MCF 10A (cell line): ENCODE results near the gene ASTN2. TPM values are rescaled to one million over a fixed set of nuclear protein-coding genes. Genes with fewer than 3 reads are reported as not detected.
A peak's percentile ranks its signal among the peaks of the same experiment; 100 is the strongest.

Experiments used
- BruUV-seq: library from RNA; stranded (reverse); fragments of 400-500 nt; replicated peaks from 2 replicates; lab custom pipeline; 2021; lab: Mats Ljungman, UMichigan
- CTCF ChIA-PET: fragments of 300-600 bp; sonication (Branson Sonifier 250); formaldehyde crosslinking; extraction: SDS; loops from one replicate; lab custom pipeline; 2021; ENCODE audit warnings: antibody characterized with exemption, inconsistent platforms; lab: Yijun Ruan, JAX
- POLR2A ChIA-PET: fragments of 300-600, 350-650 bp; sonication (Branson Sonifier 250); formaldehyde crosslinking; extraction: SDS; loops from one replicate; lab custom pipeline; 2020; ENCODE audit warnings: antibody characterized with exemption, inconsistent platforms; lab: Yijun Ruan, JAX
- DNase-seq: peaks from one replicate; pipeline ENCODE4 v3.0.0-alpha.2; 2018; ENCODE audit not compliant: unreplicated experiment
- H3K27ac Mint-ChIP-seq: one replicate; pipeline ENCODE4 v1.8.0; 2022; ENCODE audit warnings: mild to moderate bottlenecking, low read depth, mixed read lengths; ENCODE audit not compliant: unreplicated experiment
- H3K27me3 Mint-ChIP-seq: one replicate; pipeline ENCODE4 v1.8.0; 2022; ENCODE audit warnings: mixed read lengths; ENCODE audit not compliant: insufficient read depth, unreplicated experiment
- H3K36me3 Mint-ChIP-seq: one replicate; pipeline ENCODE4 v1.8.0; 2022; ENCODE audit warnings: mild to moderate bottlenecking, moderate library complexity, mixed read lengths; ENCODE audit not compliant: insufficient read depth, unreplicated experiment
- H3K4me1 Mint-ChIP-seq: one replicate; pipeline ENCODE4 v1.8.0; 2022; ENCODE audit warnings: mixed read lengths; ENCODE audit not compliant: insufficient read depth, unreplicated experiment
- H3K4me3 Mint-ChIP-seq: one replicate; pipeline ENCODE4 v1.8.0; 2022; ENCODE audit warnings: mild to moderate bottlenecking, moderate library complexity, mixed read lengths; ENCODE audit not compliant: unreplicated experiment
- H3K9me3 Mint-ChIP-seq: one replicate; pipeline ENCODE4 v1.8.0; 2022; ENCODE audit warnings: mixed read lengths; ENCODE audit not compliant: unreplicated experiment
- intact Hi-C: fragments of 100-400 bp; cut with micrococcal nuclease; formaldehyde crosslinking; loops from 2 replicates; pipeline ENCODE4 v1.14.1; 2022
- total RNA-seq: library from RNA; stranded (reverse); gene quantifications from 2 replicates; pipeline ENCODE4 v1.2.3, GENCODE V29; 2022
- TF ChIP-seq, protein P1 (sequence below): fragments of 200-600 bp; IDR thresholded peaks from one replicate; pipeline ENCODE4 v1.8.0; 2022; ENCODE audit warnings: antibody characterized with exemption, mild to moderate bottlenecking; ENCODE audit not compliant: unreplicated experiment

The ASTN2 gene
- total RNA-seq, 1 experiment from 2014 or later: 1.8 TPM

DNA sequence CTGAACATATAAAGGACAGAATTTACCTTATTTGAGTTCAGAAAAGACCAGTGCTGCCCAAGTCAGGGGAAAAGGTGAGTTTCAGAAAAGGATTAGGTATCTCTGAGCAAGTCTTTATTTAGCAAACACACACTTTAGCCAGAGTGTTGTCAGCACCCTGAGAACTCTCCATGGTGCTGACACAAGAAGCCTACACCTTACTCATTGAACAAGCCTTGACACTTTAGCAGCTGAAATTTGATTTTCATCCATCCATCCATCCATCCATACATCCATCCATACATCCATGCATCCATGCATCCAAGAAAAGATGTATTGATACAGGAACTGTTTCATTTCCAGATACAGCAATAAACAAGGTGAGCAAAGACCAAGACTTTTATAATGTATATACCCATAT, 416.6 kb downstream of the ASTN2 start:
- BruUV-seq: no TSS peak
- no peaks in the 10 kb centered on the region for H3K27me3 Mint-ChIP-seq
- CTCF ChIA-PET: no interaction called here
- H3K4me3 Mint-ChIP-seq: no peak overlapping the region
- POLR2A ChIA-PET: no interaction called here
- no peaks in the 10 kb centered on the region for H3K36me3 Mint-ChIP-seq
- H3K27ac Mint-ChIP-seq: no peak overlapping the region
- H3K4me1 Mint-ChIP-seq: no peaks in the 10 kb centered on the region
- H3K9me3 Mint-ChIP-seq: peaks cover 7% of the 10 kb centered on the region
- DNase-seq: peak; percentile 67
- intact Hi-C loops: no loop called here
- TF ChIP-seq, protein P1, sequence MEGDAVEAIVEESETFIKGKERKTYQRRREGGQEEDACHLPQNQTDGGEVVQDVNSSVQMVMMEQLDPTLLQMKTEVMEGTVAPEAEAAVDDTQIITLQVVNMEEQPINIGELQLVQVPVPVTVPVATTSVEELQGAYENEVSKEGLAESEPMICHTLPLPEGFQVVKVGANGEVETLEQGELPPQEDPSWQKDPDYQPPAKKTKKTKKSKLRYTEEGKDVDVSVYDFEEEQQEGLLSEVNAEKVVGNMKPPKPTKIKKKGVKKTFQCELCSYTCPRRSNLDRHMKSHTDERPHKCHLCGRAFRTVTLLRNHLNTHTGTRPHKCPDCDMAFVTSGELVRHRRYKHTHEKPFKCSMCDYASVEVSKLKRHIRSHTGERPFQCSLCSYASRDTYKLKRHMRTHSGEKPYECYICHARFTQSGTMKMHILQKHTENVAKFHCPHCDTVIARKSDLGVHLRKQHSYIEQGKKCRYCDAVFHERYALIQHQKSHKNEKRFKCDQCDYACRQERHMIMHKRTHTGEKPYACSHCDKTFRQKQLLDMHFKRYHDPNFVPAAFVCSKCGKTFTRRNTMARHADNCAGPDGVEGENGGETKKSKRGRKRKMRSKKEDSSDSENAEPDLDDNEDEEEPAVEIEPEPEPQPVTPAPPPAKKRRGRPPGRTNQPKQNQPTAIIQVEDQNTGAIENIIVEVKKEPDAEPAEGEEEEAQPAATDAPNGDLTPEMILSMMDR: no peak

DNA sequence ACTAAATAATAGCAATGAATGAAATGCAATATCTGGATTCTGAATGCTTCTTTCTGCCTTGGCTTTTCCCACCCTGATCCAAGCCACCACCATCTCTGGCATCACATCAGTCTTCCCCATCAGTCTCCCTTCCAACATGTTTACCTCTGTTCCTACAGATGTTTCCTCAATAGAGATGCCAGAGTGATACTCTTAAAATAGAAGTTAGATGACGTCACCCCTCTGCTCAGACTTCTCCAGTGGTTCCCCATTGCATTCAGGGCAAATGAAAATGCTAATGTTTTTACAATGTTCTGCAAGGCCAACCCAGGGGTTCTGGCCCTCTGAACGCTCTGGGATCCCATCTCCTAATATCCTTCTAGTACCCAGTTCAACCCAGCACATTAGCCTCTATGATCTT, 422.0 kb downstream of the ASTN2 start:
- ChIA-PET CTCF (no interaction called here), POLR2A (no interaction called here)
- no peak for DNase-seq
- Mint-ChIP-seq H3K27me3 (no peaks in the 10 kb centered on the region), H3K9me3 (no peaks in the 10 kb centered on the region), H3K36me3 (peaks cover 6% of the 10 kb centered on the region), H3K4me3 (no peak overlapping the region), H3K27ac (no peak overlapping the region), H3K4me1 (peaks cover 11% of the 10 kb centered on the region)
- BruUV-seq: no TSS peak
- intact Hi-C loops: no loop called here
- TF ChIP-seq, protein P1: no peak

DNA sequence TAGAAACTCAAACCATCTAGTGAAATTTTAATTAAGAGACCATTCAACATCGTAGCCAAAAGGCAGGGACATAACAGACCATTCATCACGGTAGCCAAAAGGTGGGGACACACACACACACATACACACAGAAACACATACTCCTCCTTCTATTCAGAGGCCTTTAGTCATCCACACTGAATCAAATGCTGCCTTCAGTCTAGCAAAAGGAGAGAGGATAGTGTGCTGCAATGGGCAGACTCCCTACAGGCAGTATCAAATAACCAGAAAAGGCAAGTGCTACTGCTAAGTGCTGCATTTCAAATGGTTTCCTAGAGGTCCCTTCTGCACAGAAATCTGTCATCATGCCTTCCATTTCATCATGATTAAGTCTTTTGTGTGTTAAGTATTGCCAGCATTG, 423.8 kb downstream of the ASTN2 start:
- BruUV-seq: no TSS peak
- intact Hi-C loops: no loop called here
- H3K9me3 Mint-ChIP-seq: no peaks in the 10 kb centered on the region
- DNase-seq: no peak
- peaks cover 6% of the 10 kb centered on the region for H3K36me3 Mint-ChIP-seq
- H3K27me3 Mint-ChIP-seq: no peaks in the 10 kb centered on the region
- ChIA-PET CTCF (no interaction called here), POLR2A (no interaction called here)
- H3K4me3 Mint-ChIP-seq: no peak overlapping the region
- TF ChIP-seq, protein P1: no peak
- H3K27ac Mint-ChIP-seq: no peak overlapping the region
- peaks cover 19% of the 10 kb centered on the region for H3K4me1 Mint-ChIP-seq

DNA sequence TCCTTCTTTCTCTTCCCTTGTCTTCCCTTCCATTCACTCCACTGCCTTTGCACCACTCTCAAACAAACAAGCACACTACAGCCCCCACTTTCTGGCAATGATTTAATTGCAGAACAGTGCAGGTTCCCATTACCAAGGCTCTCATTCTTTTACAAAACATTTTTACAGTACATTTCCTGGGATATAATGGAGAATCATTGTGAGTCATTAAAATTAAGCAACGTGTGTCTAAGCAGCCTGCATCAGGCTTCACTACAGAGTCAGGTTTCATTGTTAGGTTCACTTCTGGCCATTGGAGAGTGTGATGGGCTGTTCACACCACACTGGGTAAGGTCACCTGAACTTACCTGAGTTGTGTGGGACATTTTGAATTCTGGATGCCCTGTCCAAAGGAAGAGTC, 424.3 kb downstream of the ASTN2 start:
- H3K27ac Mint-ChIP-seq: no peak overlapping the region
- peak; percentile 48 for DNase-seq
- POLR2A ChIA-PET: no interaction called here
- H3K9me3 Mint-ChIP-seq: no peaks in the 10 kb centered on the region
- CTCF ChIA-PET: no interaction called here
- TF ChIP-seq, protein P1: no peak
- H3K27me3 Mint-ChIP-seq: no peaks in the 10 kb centered on the region
- BruUV-seq: no TSS peak
- no peak overlapping the region for H3K4me3 Mint-ChIP-seq
- H3K4me1 Mint-ChIP-seq: peaks cover 19% of the 10 kb centered on the region
- peaks cover 6% of the 10 kb centered on the region for H3K36me3 Mint-ChIP-seq
- intact Hi-C loops: no loop called here
